IMR-90 (cell line): Measurements from ENCODE around the gene NOTCH3. TPM values are rescaled to one million over a fixed set of nuclear protein-coding genes. Genes with fewer than 3 reads are reported as not detected.

ENCODE experiments used
- ATAC-seq: fragments of 200-7000 bp; cut with Tn5 transposase; 2 replicates; pipeline ENCODE4 v1.9.1; 2020; ENCODE audit warnings: low read depth, mild to moderate bottlenecking, moderate library complexity
- BruUV-seq: library from RNA; stranded (reverse); fragments of 400-500 nt; replicated peaks from 2 replicates; lab custom pipeline; 2021; lab: Mats Ljungman, UMichigan
- CTCF ChIA-PET: fragments of 300-600 bp; formaldehyde crosslinking; extraction: SDS; loops from one replicate; lab custom pipeline; 2021; ENCODE audit warnings: antibody characterized with exemption; lab: Yijun Ruan, JAX
- POLR2A ChIA-PET: fragments of 300-600 bp; sonication (Branson Sonifier 250); formaldehyde crosslinking; loops from one replicate; lab custom pipeline; 2022; ENCODE audit warnings: antibody characterized with exemption; ENCODE audit not compliant: unreplicated experiment; lab: Charles Lee
- DNase-seq: peaks from one replicate; pipeline ENCODE4 v3.0.0; 2013
- H2AFZ ChIP-seq: replicated peaks from 2 replicates; pipeline ENCODE3; 2013; ENCODE audit warnings: low read length, mild to moderate bottlenecking; ENCODE audit not compliant: poor library complexity
- H2AK5ac ChIP-seq: 2 replicates; pipeline ENCODE4 v1.6.1; 2013; ENCODE audit warnings: low read depth, low read length, inconsistent platforms
- H2AK9ac ChIP-seq: replicated peaks from 2 replicates; pipeline ENCODE3; 2013; ENCODE audit warnings: mild to moderate bottlenecking, low read depth, low read length, moderate library complexity; ENCODE audit not compliant: poor library complexity
- H2BK120ac ChIP-seq: 2 replicates; pipeline ENCODE4 v1.6.1; 2013; ENCODE audit warnings: low read depth, low read length, inconsistent platforms
- H2BK15ac ChIP-seq: 3 replicates; pipeline ENCODE4 v1.6.1; 2013; ENCODE audit warnings: low read depth, low read length, inconsistent platforms
- H2BK20ac ChIP-seq: 2 replicates; pipeline ENCODE4 v1.6.1; 2013; ENCODE audit warnings: low read depth, mild to moderate bottlenecking, inconsistent platforms, low read length, moderate library complexity
- H2BK5ac ChIP-seq: 2 replicates; pipeline ENCODE4 v1.6.1; 2013; ENCODE audit warnings: mild to moderate bottlenecking, low read depth, low read length, inconsistent platforms; ENCODE audit not compliant: poor library complexity, severe bottlenecking
- H3K14ac ChIP-seq: replicated peaks from 2 replicates; pipeline ENCODE4 v1.6.1; 2013; ENCODE audit warnings: low read depth, low read length, inconsistent platforms
- H3K18ac ChIP-seq: 2 replicates; pipeline ENCODE4 v1.6.1; 2013; ENCODE audit warnings: low read depth, low read length, control low read depth
- H3K23ac ChIP-seq: 2 replicates; pipeline ENCODE4 v1.6.1; 2013; ENCODE audit warnings: low read depth, low read length, inconsistent platforms
- H3K27ac ChIP-seq: 2 replicates; pipeline ENCODE4 v1.5.1; 2013; ENCODE audit warnings: mild to moderate bottlenecking, control low read depth, low read length; ENCODE audit not compliant: insufficient read depth
- H3K27me3 ChIP-seq: 2 replicates; pipeline ENCODE4 v1.6.1; 2013; ENCODE audit warnings: low read length; ENCODE audit not compliant: control insufficient read depth, insufficient read depth
- H3K36me3 ChIP-seq: 2 replicates; pipeline ENCODE4 v1.6.1; 2013; ENCODE audit warnings: low read length, mixed read lengths; ENCODE audit not compliant: control insufficient read depth, insufficient read depth
- H3K4ac ChIP-seq: 2 replicates; pipeline ENCODE4 v1.6.1; 2013; ENCODE audit warnings: low read depth, low read length, inconsistent platforms
- H3K4me1 ChIP-seq: 2 replicates; pipeline ENCODE4 v1.6.1; 2013; ENCODE audit warnings: low read length, mixed read lengths; ENCODE audit not compliant: control insufficient read depth, insufficient read depth
- H3K4me2 ChIP-seq: 2 replicates; pipeline ENCODE4 v1.6.1; 2013; ENCODE audit warnings: low read depth, mild to moderate bottlenecking, control low read depth, low read length, moderate library complexity
- H3K4me3 ChIP-seq: 2 replicates; pipeline ENCODE4 v1.5.1; 2013; ENCODE audit warnings: low read depth, mild to moderate bottlenecking, control low read depth, low read length, moderate library complexity; ENCODE audit not compliant: insufficient read depth
- H3K56ac ChIP-seq: 2 replicates; pipeline ENCODE4 v1.6.1; 2013; ENCODE audit warnings: low read length, inconsistent platforms; ENCODE audit not compliant: insufficient read depth; ENCODE audit errors: extremely low read depth
- H3K79me1 ChIP-seq, 2 experiments: 2 replicates each; pipeline ENCODE4 v1.6.1; 2013; ENCODE audit warnings: low read length in 2 of 2, inconsistent platforms in 1 of 2, low read depth in 1 of 2
- H3K9ac ChIP-seq: 2 replicates; pipeline ENCODE4 v1.6.1; 2013; ENCODE audit warnings: low read depth, low read length, control low read depth
- H3K9me1 ChIP-seq: 2 replicates; pipeline ENCODE4 v1.6.1; 2013; ENCODE audit warnings: low read length, inconsistent platforms; ENCODE audit not compliant: insufficient read depth
- H3K9me3 ChIP-seq: 2 replicates; pipeline ENCODE4 v1.6.1; 2013; ENCODE audit warnings: low read length; ENCODE audit not compliant: control insufficient read depth, insufficient read depth
- H4K20me1 ChIP-seq: 2 replicates; pipeline ENCODE4 v1.6.1; 2013; ENCODE audit warnings: low read length, inconsistent platforms; ENCODE audit not compliant: insufficient read depth
- H4K5ac ChIP-seq: 2 replicates; pipeline ENCODE4 v1.6.1; 2013; ENCODE audit warnings: mild to moderate bottlenecking, low read depth, low read length, control low read depth
- H4K8ac ChIP-seq, 2 experiments: 2 replicates each; pipeline ENCODE4 v1.6.1; 2013; ENCODE audit warnings: low read depth in 2 of 2, low read length in 2 of 2, control low read depth in 1 of 2, inconsistent platforms in 1 of 2
- H4K91ac ChIP-seq: 2 replicates; pipeline ENCODE4 v1.6.1; 2013; ENCODE audit warnings: low read depth, low read length, inconsistent platforms; ENCODE audit not compliant: insufficient read depth
- FOS ChIP-seq: fragments of 150-350 bp; IDR thresholded peaks from 2 replicates; pipeline ENCODE4 v1.6.1; 2016; ENCODE audit warnings: low read depth, low read length
- WGBS, 2 experiments: methylation state at CpG; one replicate each; pipeline versions ENCODE4 v1.1.5 to v1.1.7; 2013; ENCODE audit warnings: missing lambda C conversion rate in 2 of 2; ENCODE audit not compliant: insufficient read length in 1 of 2; ENCODE audit errors: extremely low coverage in 2 of 2; 5-methylcytosine and 5-hydroxymethylcytosine counted together
- dilution Hi-C: fragments of 300-500 bp; cut with HindIII; formaldehyde crosslinking; loops from one replicate; pipeline ENCODE4 v1.14.3; 2018; ENCODE audit warnings: low sequenced_read_pairs; ENCODE audit not compliant: unreplicated experiment
- in situ Hi-C: fragments of 300-500 bp; cut with MboI; formaldehyde crosslinking; loops from 3 replicates; pipeline ENCODE4 v1.14.3; 2019; ENCODE audit warnings: low sequenced_read_pairs, inconsistent platforms, mixed read lengths
- intact Hi-C: fragments of 100-400 bp; cut with micrococcal nuclease; formaldehyde crosslinking; loops from 2 replicates; pipeline ENCODE4 v1.10.0; 2022
- polyA plus RNA-seq, 3 experiments: library from polyadenylated mRNA; depleted of rRNA; stranded (reverse); fragments of >200 nt; gene quantifications; 2 replicates each; pipeline ENCODE4 v1.2.3, GENCODE V29; 2012; ENCODE audit warnings: low replicate concordance in 1 of 3
- total RNA-seq: library from RNA; depleted of rRNA; stranded (reverse); fragments of >200 nt; gene quantifications from 2 replicates; pipeline ENCODE4 v1.2.3, GENCODE V29; 2012

Gene NOTCH3
- total and polyA plus RNA-seq, 2 of the 4 experiments (the other 2 are of a cell fraction), result 5.9 to 25.1 TPM

DNA sequence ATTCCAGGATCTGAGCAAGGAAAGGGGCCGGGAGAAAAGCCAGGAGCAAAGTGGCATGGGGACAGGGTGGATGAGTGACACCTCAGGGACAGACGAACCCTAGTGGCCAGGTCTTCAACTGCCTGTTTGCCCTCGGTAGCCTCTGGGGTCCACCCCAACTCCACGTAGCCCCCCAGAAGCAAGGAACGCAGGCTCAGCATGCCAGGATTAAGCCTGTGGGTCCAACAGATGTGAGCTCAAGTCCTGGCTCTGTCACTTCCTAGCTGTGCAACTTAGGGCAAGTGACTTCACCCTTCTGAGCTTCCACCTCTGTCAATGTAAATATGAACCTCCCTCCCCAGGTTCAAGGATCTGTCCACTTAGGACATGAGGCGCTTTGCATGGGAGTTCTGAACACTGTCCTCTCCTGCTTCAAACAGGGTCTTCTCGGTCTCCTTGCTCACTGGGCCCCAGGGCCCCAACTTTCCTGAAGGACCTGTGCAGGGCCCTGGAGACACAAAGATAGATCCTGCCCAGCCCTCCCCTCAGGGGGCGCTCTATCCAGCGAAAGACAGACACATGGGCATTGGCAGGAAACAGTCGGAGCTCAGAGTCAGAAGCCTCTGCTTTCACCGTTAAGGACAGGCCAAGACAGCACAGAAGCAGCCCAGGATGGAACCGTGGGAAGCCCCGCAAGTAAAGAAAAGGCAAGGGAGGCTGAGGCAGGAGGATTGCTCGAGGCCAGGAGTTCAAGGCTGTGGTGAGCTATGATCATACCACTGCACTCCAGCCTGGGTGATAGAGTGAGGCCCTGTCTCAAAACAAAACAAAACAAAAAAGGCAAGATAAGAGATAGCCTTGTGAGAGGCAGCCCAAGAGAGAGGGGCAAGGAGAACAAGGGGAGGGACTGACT lies 80.4 kb downstream of the NOTCH3 start:
- DNase-seq (no peak), ATAC-seq (no peak)
- dilution Hi-C loops, result no loop called here
- intact Hi-C loops, result no loop called here
- H3K9me1 ChIP-seq, result peaks cover 10% of the 10 kb centered on the region; the same call in 1 of the 2 replicates
- H2AFZ ChIP-seq, result peak overlapping the region; percentile 10
- H3K36me3 ChIP-seq, result peaks cover 62% of the 10 kb centered on the region
- H2BK120ac ChIP-seq, result no peak overlapping the region
- H3K79me1 ChIP-seq, result peaks cover 26 to 61% of the 10 kb centered on the region in 2 experiments
- H3K14ac ChIP-seq, result no peak overlapping the region
- no peak overlapping the region for H4K91ac ChIP-seq
- ChIA-PET CTCF (interaction anchor here (1.3 kb wide), 1 partner anchor 16 kb away, joined by 3 read pairs; no protein-coding TSS in a partner anchor), POLR2A (no interaction called here)
- no peak overlapping the region for H3K4me2 ChIP-seq
- BruUV-seq, result no TSS peak
- H2BK5ac ChIP-seq, result no peak overlapping the region
- no peak for TF ChIP-seq FOS
- in situ Hi-C loops, result loop anchor here (25.0 kb wide), 1 partner anchor 1067 kb away; the partner anchor contains the start of genes AP1M1 and FAM32A
- H3K27ac ChIP-seq, result no peak overlapping the region
- H3K27me3 ChIP-seq, result no peaks in the 10 kb centered on the region
- peaks cover 2% of the 10 kb centered on the region; the same call in 1 of the 2 replicates for H3K9me3 ChIP-seq
- WGBS, 2 experiments, result 96% methylated on average over 10 of the region's 14 CpGs; no CpG with 5 or more reads in 1 of the 2 experiments
- no peak overlapping the region for H3K4me3 ChIP-seq
- H2AK9ac ChIP-seq, result no peak overlapping the region
- H3K4me1 ChIP-seq, result peaks cover 3% of the 10 kb centered on the region; the same call in 1 of the 2 replicates
- H2AK5ac ChIP-seq, result no peak overlapping the region
- peaks cover 9% of the 10 kb centered on the region for H4K20me1 ChIP-seq
- H3K9ac ChIP-seq, result no peak overlapping the region
- no peak overlapping the region for H4K5ac ChIP-seq
- no peak overlapping the region for H4K8ac ChIP-seq
- no peak overlapping the region for H3K23ac ChIP-seq
- no peak overlapping the region for H3K4ac ChIP-seq
- no peak overlapping the region for H3K56ac ChIP-seq
- H2BK15ac ChIP-seq, result no peak overlapping the region
- no peak overlapping the region for H3K18ac ChIP-seq
- no peak overlapping the region for H2BK20ac ChIP-seq
